B cell (primary cell): ENCODE data around the gene INF2. TPM values are rescaled to one million over a fixed set of nuclear protein-coding genes. Genes with fewer than 3 reads are reported as not detected.

Source experiments
- ATAC-seq: fragments of 200-7000 bp; cut with Tn5 transposase; one replicate; pipeline ENCODE4 v1.10.0; 2021; ENCODE audit warnings: low read depth, mild to moderate bottlenecking, moderate number of reproducible peaks, moderate library complexity
- CTCF ChIA-PET: fragments of 350-600 bp; sonication (Branson Sonifier 250); formaldehyde crosslinking; loops from one replicate; lab custom pipeline; 2021; ENCODE audit warnings: antibody characterized with exemption, inconsistent platforms; lab: Charles Lee
- POLR2A ChIA-PET: fragments of 350-600 bp; sonication (Branson Sonifier 250); formaldehyde crosslinking; loops from one replicate; lab custom pipeline; 2021; ENCODE audit warnings: antibody characterized with exemption; lab: Charles Lee
- DNase-seq: peaks from one replicate; pipeline ENCODE4 v3.0.0; 2013
- H2AFZ ChIP-seq: 2 replicates; pipeline ENCODE4 v1.6.1; 2012; ENCODE audit warnings: mild to moderate bottlenecking, low read depth, low read length; ENCODE audit not compliant: insufficient read depth, poor library complexity, severe bottlenecking
- H3K27ac ChIP-seq, 2 donors: 1 replicate in 1 of 2; 2 replicates in 1 of 2; pipeline ENCODE4 v1.5.1; 2012 to 2013; ENCODE audit warnings: low read length in 2 of 2, mild to moderate bottlenecking in 2 of 2, moderate library complexity in 1 of 2
- H3K27me3 ChIP-seq, 4 experiments: fragments of 200-600 bp in 1 of 4; sonication (generic) in 1 of 4; replicated peaks in 1 of 4; 1 replicate in 2 of 4; 2 replicates in 2 of 4; pipeline versions ENCODE4 v1.6.1 to v1.7.0; 2013 to 2016; ENCODE audit warnings: low read length in 3 of 4, mild to moderate bottlenecking in 2 of 4, mixed read lengths in 1 of 4, moderate library complexity in 1 of 4; ENCODE audit not compliant: insufficient read depth in 4 of 4, control insufficient read depth in 3 of 4; ENCODE audit errors: control extremely low read depth in 1 of 4
- H3K36me3 ChIP-seq, 2 experiments: replicated peaks in 1 of 2; 1 replicate in 1 of 2; 2 replicates in 1 of 2; pipeline versions ENCODE4 v1.6.1 to v1.7.1; 2013; ENCODE audit warnings: low read length in 1 of 2; ENCODE audit not compliant: insufficient read depth in 2 of 2, control insufficient read depth in 1 of 2; ENCODE audit errors: control extremely low read depth in 1 of 2, extremely low read depth in 1 of 2
- H3K4me1 ChIP-seq, 2 donors: fragments of 200-600 bp in 1 of 2; sonication (generic) in 1 of 2; 1 replicate in 1 of 2; 2 replicates in 1 of 2; pipeline versions ENCODE4 v1.5.1 to v1.6.1; 2013 to 2017; ENCODE audit warnings: low read length in 2 of 2; ENCODE audit not compliant: control insufficient read depth in 2 of 2, insufficient read depth in 2 of 2
- H3K4me2 ChIP-seq: replicated peaks from 2 replicates; pipeline ENCODE3; 2012; ENCODE audit warnings: mild to moderate bottlenecking, low read depth, low read length; ENCODE audit not compliant: poor library complexity, severe bottlenecking
- H3K4me3 ChIP-seq, 5 experiments: fragments of 200-600 bp in 1 of 5; sonication (generic) in 1 of 5; 1 replicate in 3 of 5; 2 replicates in 2 of 5; pipeline versions ENCODE4 v1.5.1 to v1.7.0; 2011 to 2016; ENCODE audit warnings: low read length in 4 of 5, mild to moderate bottlenecking in 4 of 5, low read depth in 2 of 5, control low read depth in 1 of 5, moderate library complexity in 1 of 5; ENCODE audit not compliant: insufficient read depth in 1 of 5; ENCODE audit errors: control extremely low read depth in 1 of 5, extremely low read depth in 1 of 5
- H3K79me2 ChIP-seq: fragments of 200-600 bp; sonication (generic); one replicate; pipeline ENCODE4 v1.6.0; 2016; ENCODE audit warnings: low read length; ENCODE audit not compliant: control insufficient read depth, insufficient read depth
- H3K9ac ChIP-seq: fragments of 200-600 bp; sonication (generic); 2 replicates; pipeline ENCODE4 v1.6.1; 2017; ENCODE audit warnings: mild to moderate bottlenecking, low read length, moderate library complexity
- H3K9me3 ChIP-seq, 3 donors: one replicate each; pipeline versions ENCODE4 v1.6.1 to v1.7.1; 2013; ENCODE audit warnings: low read length in 2 of 3; ENCODE audit not compliant: control insufficient read depth in 2 of 3, insufficient read depth in 1 of 3; ENCODE audit errors: control extremely low read depth in 1 of 3
- H4K20me1 ChIP-seq: 2 replicates; pipeline ENCODE4 v1.6.0; 2012; ENCODE audit warnings: mild to moderate bottlenecking, low read length; ENCODE audit not compliant: insufficient read depth, control insufficient read depth, poor library complexity, severe bottlenecking
- H3K27ac Mint-ChIP-seq: one replicate; pipeline ENCODE4 v1.8.0; 2021; ENCODE audit warnings: mixed read lengths
- H3K27me3 Mint-ChIP-seq: one replicate; pipeline ENCODE4 v1.8.0; 2021; ENCODE audit warnings: mixed read lengths
- H3K4me1 Mint-ChIP-seq: one replicate; pipeline ENCODE4 v1.8.0; 2021; ENCODE audit warnings: mixed read lengths
- H3K4me3 Mint-ChIP-seq: one replicate; pipeline ENCODE4 v1.8.0; 2021; ENCODE audit warnings: mixed read lengths
- H3K9me3 Mint-ChIP-seq: one replicate; pipeline ENCODE4 v1.8.0; 2022; ENCODE audit warnings: mixed read lengths; ENCODE audit not compliant: insufficient read depth
- CTCF ChIP-seq: fragments of 200-600 bp; IDR thresholded peaks from one replicate; pipeline ENCODE4 v1.8.0; 2022; ENCODE audit warnings: antibody characterized with exemption, mild to moderate bottlenecking
- EZH2 ChIP-seq: IDR thresholded peaks from 2 replicates; pipeline ENCODE4 v1.6.1; 2012; ENCODE audit warnings: borderline replicate concordance, low read depth, mild to moderate bottlenecking, moderate library complexity, low read length; ENCODE audit not compliant: insufficient read depth, poor library complexity, severe bottlenecking
- WGBS: methylation state at CpG from one replicate; pipeline ENCODE4 v1.1.5; 2013; ENCODE audit warnings: missing lambda C conversion rate; ENCODE audit not compliant: insufficient coverage; 5-methylcytosine and 5-hydroxymethylcytosine counted together
- intact Hi-C: fragments of 100-400 bp; cut with micrococcal nuclease; formaldehyde crosslinking; loops from one replicate; pipeline ENCODE4 v1.10.0; 2022
- polyA plus RNA-seq: library from polyadenylated mRNA; depleted of rRNA; stranded (reverse); fragments of >200 nt; gene quantifications from 2 replicates; pipeline ENCODE4 v1.2.3, GENCODE V29; 2012
- total RNA-seq, 2 donors: library from RNA; stranded (reverse); fragments of 120-200 nt in 1 of 2; gene quantifications; 1 replicate in 1 of 2; 2 replicates in 1 of 2; pipeline versions ENCODE4 v1.2.3 to v1.2.4, GENCODE V29; 2013 to 2022

Gene INF2
- total and polyA plus RNA-seq, 2 donors (not counting 1 experiment from before 2014, with no cell fraction given), result 90.2 to 100 TPM

DNA sequence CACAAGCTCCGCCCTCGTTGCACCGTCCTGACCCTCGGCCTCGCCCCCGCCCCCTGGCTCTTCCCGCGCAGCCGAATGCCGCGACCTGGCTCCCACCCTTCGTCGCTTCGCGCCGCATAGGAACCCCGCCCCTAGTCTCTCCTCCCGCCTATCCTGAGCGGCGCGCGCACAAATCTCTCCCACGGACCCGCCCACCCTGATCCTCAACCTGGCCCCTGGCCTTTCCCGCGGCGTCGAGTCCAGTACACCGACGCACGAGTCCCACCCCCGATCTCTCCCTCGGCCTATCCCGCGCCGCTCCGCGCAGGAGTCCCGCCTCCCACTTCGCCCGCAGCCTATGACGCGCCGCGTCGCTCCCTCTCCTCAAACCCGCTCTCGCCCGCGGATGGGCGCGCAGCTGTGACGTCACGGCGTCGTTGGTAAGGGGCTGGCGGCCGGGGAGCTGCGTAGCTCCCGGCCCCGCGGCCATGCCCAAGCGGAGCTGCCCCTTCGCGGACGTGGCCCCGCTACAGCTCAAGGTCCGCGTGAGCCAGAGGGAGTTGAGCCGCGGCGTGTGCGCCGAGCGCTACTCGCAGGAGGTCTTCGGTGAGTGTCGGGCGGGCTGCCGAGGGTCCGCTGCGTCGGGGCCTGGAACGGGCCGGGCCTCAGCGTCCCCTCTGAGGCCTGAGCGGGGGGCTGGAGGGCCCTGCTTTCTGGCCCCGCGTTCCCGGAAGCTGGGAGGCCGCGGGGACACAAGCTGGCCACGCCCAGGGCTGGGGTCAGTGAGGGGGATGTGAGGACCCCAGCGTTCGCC lies 63.5 kb downstream of the INF2 start, which contains the start of gene SIVA1:
Gene SIVA1 (plus strand): TSS at position 413 of the 793 bp plus-strand sequence. CDS start 55 bp downstream, at position 468.
- CTCF ChIA-PET, result interaction anchor here (0.5 to 2.5 kb wide), 11 partner anchors 10 to 676 kb away, joined by 3 to 13 read pairs (median 3); partner anchors contain the start of gene ADSS1
- Histone ChIP-seq H3K9me3 (peaks cover 0 to 14% (median 0%) of the 10 kb centered on the region in 3 donors), H3K27me3 (no peaks in the 10 kb centered on the region), H3K4me1 (peaks cover 18 to 24% of the 10 kb centered on the region in 2 donors), H3K4me2 (peak within 1 kb of the TSS; percentile 94), H2AFZ (peak within 1 kb of the TSS; percentile 82), H3K79me2 (peaks cover 32% of the 10 kb centered on the region), H4K20me1 (peaks cover 40% of the 10 kb centered on the region), H3K27ac (peak within 1 kb of the TSS; percentile 80 to 90), H3K36me3 (peaks cover 0 to 22% of the 10 kb centered on the region in 2 experiments), H3K4me3 (peak within 1 kb of the TSS; percentile 38 to 98 (median 91)), H3K9ac (peak within 1 kb of the TSS; percentile 88)
- H3K4me3 Mint-ChIP-seq, result peak within 1 kb of the TSS; percentile 91
- peaks cover 33% of the 10 kb centered on the region for H3K4me1 Mint-ChIP-seq
- no peaks in the 10 kb centered on the region for H3K9me3 Mint-ChIP-seq
- H3K27me3 Mint-ChIP-seq, result no peaks in the 10 kb centered on the region
- POLR2A ChIA-PET, result interaction anchor here (0.6 to 1.6 kb wide), 13 partner anchors 15 to 1189 kb away, joined by 3 to 9 read pairs (median 4); partner anchors contain the start of genes ADSS1, GPR132 and ZBTB42
- peak; percentile 100 for DNase-seq
- under 1% methylated on average over 95 of the region's 95 CpGs for WGBS
- intact Hi-C loops, result loop anchor here (1.0 to 5.0 kb wide), 9 partner anchors 15 to 1036 kb away; partner anchors contain the start of genes ADSS1, AKT1, BRF1 and GPR132
- TF ChIP-seq EZH2, result no peak
- no peak for TF ChIP-seq CTCF
- peak within 1 kb of the TSS; percentile 95 for H3K27ac Mint-ChIP-seq
- ATAC-seq, result peak; percentile 88
